ENCODE data around the gene GPR107. TPM values are rescaled to one million over a fixed set of nuclear protein-coding genes. Genes with fewer than 3 reads are reported as not detected.

Gene GPR107
- total and polyA plus RNA-seq, 8 donors: 3.4 to 37.8 (median 13.2) TPM

GRCh38 chr9:130160862-130161470 lies 107.3 kb downstream of the GPR107 start:
- Histone ChIP-seq H3K9me3 (no peaks in the 10 kb centered on the region), H3K4me3 (no peak overlapping the region), H3K4me1 (no peaks in the 10 kb centered on the region), H3K27ac (no peak overlapping the region), H3K36me3 (no peaks in the 10 kb centered on the region), H3K27me3 (no peaks in the 10 kb centered on the region)
- intact Hi-C loops (cut with DNase I; ENCODE audit: low total_unique reads): no loop called here
- no peak for DNase-seq
- no peak for TF ChIP-seq POLR2A (IDR thresholded peaks at IDR 0.05)
- TF ChIP-seq CTCF (IDR thresholded peaks at IDR 0.05): no peak
- TF ChIP-seq EP300 (IDR thresholded peaks at IDR 0.05): no peak
- TF ChIP-seq POLR2AphosphoS5 (IDR thresholded peaks at IDR 0.05): no peak
- WGBS, 5 donors: 83 to 94% (median 92%) methylated on average over 2 to 3 of the region's 3 CpGs

DNA sequence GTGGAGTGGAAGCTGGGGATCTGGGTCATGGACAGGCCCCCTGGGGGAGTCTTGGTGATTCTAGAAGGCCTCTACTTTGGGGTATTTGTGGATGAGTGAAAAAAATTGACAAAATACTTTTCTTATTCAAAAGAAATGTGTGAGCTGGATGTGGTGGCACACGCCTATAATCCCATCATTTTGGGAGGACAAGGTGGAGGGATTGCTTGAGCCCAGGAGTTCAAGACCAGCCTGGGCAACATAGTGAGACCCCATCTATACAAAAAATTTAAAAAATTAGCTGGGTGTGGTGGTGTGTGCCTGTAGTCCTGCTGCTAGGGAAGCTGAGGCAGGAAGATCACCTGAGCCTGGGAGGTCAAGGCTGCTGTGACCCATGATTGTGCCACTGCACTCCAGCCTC lies 111.9 kb downstream of the GPR107 start:
- intact Hi-C loops (cut with DNase I; ENCODE audit: low total_unique reads): no loop called here

DNA sequence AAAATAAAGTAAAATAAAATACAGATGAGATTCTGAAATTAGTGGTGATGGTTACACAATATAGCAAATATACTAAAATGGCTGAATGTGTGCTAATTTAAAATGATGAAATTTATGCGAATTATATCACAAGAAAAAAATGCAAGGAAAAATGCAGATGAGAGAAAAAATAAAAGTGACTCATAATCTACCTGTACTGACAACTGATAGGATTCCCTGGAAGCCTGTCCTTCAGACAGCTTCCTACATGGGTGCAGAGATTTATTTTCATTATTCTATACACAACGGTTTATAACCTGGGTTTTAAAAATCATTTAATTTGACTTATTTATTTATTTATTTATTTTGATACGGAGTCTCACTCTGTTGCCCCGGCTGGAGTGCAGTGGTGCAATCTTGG lies 112.7 kb downstream of the GPR107 start:
- peaks cover 0 to 9% (median 0%) of the 10 kb centered on the region in 3 donors for H3K27me3 ChIP-seq
- no peak overlapping the region for H3K4me3 ChIP-seq
- H3K27ac ChIP-seq: no peak overlapping the region
- TF ChIP-seq EP300 (IDR thresholded peaks at IDR 0.05): no peak
- no peak for TF ChIP-seq POLR2AphosphoS5 (IDR thresholded peaks at IDR 0.05)
- TF ChIP-seq CTCF (IDR thresholded peaks at IDR 0.05): no peak
- TF ChIP-seq POLR2A (IDR thresholded peaks at IDR 0.05): no peak
- WGBS, 5 donors: 77 to 92% (median 90%) methylated on average over 4 of the region's 4 CpGs
- intact Hi-C loops (cut with DNase I; ENCODE audit: low total_unique reads): no loop called here
- H3K9me3 ChIP-seq: no peaks in the 10 kb centered on the region
- no peak for DNase-seq
- no peaks in the 10 kb centered on the region for H3K36me3 ChIP-seq
- peaks cover 0 to 3% (median under 1%) of the 10 kb centered on the region in 4 donors for H3K4me1 ChIP-seq

More for the DNA sequence above, 111.9 kb downstream of the GPR107 start:
- no peaks in the 10 kb centered on the region for H3K4me1 ChIP-seq
- 92 to 100% (median 100%) methylated on average over 1 of the region's 1 CpG for WGBS, 5 donors
- peaks cover 0 to under 1% (median 0%) of the 10 kb centered on the region in 3 donors for H3K27me3 ChIP-seq
- no peak for TF ChIP-seq CTCF (IDR thresholded peaks at IDR 0.05)
- TF ChIP-seq EP300 (IDR thresholded peaks at IDR 0.05): no peak
- TF ChIP-seq POLR2AphosphoS5 (IDR thresholded peaks at IDR 0.05): no peak
- TF ChIP-seq POLR2A (IDR thresholded peaks at IDR 0.05): no peak
- no peaks in the 10 kb centered on the region for H3K36me3 ChIP-seq
- no peak overlapping the region for H3K27ac ChIP-seq
- H3K9me3 ChIP-seq: no peaks in the 10 kb centered on the region
- no peak overlapping the region for H3K4me3 ChIP-seq
- no peak for DNase-seq

DNA sequence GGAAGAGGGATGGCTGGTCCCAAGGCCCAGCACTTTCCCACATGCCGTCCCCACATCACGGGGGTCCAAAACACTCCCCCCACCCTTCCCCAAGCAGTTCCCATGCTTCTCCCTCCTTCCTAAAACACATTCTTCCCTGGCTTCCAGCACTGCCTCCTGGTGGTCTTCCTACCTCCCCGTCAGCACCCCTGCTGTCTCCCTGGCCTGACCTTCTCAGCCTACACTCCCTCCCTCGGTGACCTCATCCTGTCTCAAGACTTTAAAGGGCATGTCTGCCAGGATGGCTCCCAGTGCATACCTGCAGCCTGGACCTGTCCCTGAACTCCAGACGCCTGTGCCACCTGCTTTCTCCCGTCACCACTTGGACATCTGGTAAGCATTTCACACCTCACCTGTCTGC lies 114.2 kb downstream of the GPR107 start:
- no peaks in the 10 kb centered on the region for H3K36me3 ChIP-seq
- H3K4me1 ChIP-seq: peaks cover 8 to 13% (median 11%) of the 10 kb centered on the region in 4 donors
- H3K9me3 ChIP-seq: no peaks in the 10 kb centered on the region
- no peak overlapping the region for H3K27ac ChIP-seq
- TF ChIP-seq CTCF (IDR thresholded peaks at IDR 0.05) (no peak), POLR2AphosphoS5 (IDR thresholded peaks at IDR 0.05) (no peak), POLR2A (IDR thresholded peaks at IDR 0.05) (no peak), EP300 (IDR thresholded peaks at IDR 0.05) (no peak)
- no peak for DNase-seq
- H3K4me3 ChIP-seq: no peak overlapping the region
- intact Hi-C loops (cut with DNase I; ENCODE audit: low total_unique reads): no loop called here
- 67 to 77% (median 69%) methylated on average over 6 of the region's 6 CpGs for WGBS, 5 donors
- H3K27me3 ChIP-seq: peaks cover 0 to 21% (median 10%) of the 10 kb centered on the region in 3 donors

Measured in stomach (tissue), 9 donors.